K562 (cell line): Measurements from ENCODE around the gene GATA1. TPM values are rescaled to one million over a fixed set of nuclear protein-coding genes. Genes with fewer than 3 reads are reported as not detected.

ENCODE experiments used
- ATAC-seq: fragments of 200-7000 bp; cut with Tn5 transposase; 3 replicates; pipeline ENCODE4 v1.9.1; 2020; ENCODE audit warnings: moderate library complexity
- BruUV-seq: library from RNA; stranded (reverse); fragments of 400-500 nt; replicated peaks from 2 replicates; lab custom pipeline; 2021; lab: Mats Ljungman, UMichigan
- CTCF ChIA-PET: fragments of 300-600 bp; formaldehyde crosslinking; extraction: SDS; loops from one replicate; lab custom pipeline; 2021; ENCODE audit warnings: low intra/inter-chr PET ratio; lab: Yijun Ruan, JAX
- POLR2A ChIA-PET: fragments of 300-600, 350-650 bp; sonication (Branson Sonifier 250); formaldehyde crosslinking; extraction: SDS; loops from one replicate; lab custom pipeline; 2021; ENCODE audit warnings: antibody characterized with exemption, inconsistent platforms; lab: Yijun Ruan, JAX
- DNase-seq, 4 experiments: peaks; one replicate each; pipeline versions ENCODE4 v3.0.0 to v3.0.0-alpha.2; 2011 to 2018; ENCODE audit warnings: low spot score in 3 of 4, mixed read lengths in 3 of 4; ENCODE audit errors: extremely low read depth in 1 of 4
- FAIRE-seq: peaks from 2 replicates; lab custom pipeline; 2011; peaks lifted over from hg19 to GRCh38; lab: Jason Lieb, UNC
- H2AFZ ChIP-seq: 2 replicates; pipeline ENCODE4 v1.6.0; 2011; ENCODE audit warnings: low read depth, low read length, control low read depth, inconsistent platforms
- H3K27ac ChIP-seq: fragments of 200-600 bp; 3 replicates; pipeline ENCODE4 v1.8.0; 2011; ENCODE audit warnings: low read depth, mild to moderate bottlenecking, control low read depth, inconsistent platforms, low read length, moderate library complexity, mixed read lengths; ENCODE audit errors: extremely low read depth
- H3K27me3 ChIP-seq, 2 experiments: fragments of 300-600 bp in 1 of 2; 2 replicates in 1 of 2; 3 replicates in 1 of 2; pipeline versions ENCODE4 v1.6.0 to v1.8.0; 2011; ENCODE audit warnings: inconsistent platforms in 2 of 2, low read length in 2 of 2, mild to moderate bottlenecking in 1 of 2, mixed read lengths in 1 of 2, moderate library complexity in 1 of 2; ENCODE audit not compliant: control insufficient read depth in 2 of 2, insufficient read depth in 2 of 2
- H3K36me3 ChIP-seq: fragments of 300-600 bp; 3 replicates; pipeline ENCODE4 v1.8.0; 2011; ENCODE audit warnings: mild to moderate bottlenecking, low read length, inconsistent platforms; ENCODE audit not compliant: control insufficient read depth, insufficient read depth
- H3K4me1 ChIP-seq, 2 experiments: fragments of 200-600 bp in 1 of 2; replicated peaks in 1 of 2; 2 replicates in 1 of 2; 3 replicates in 1 of 2; pipeline versions ENCODE4 v1.5.1 to v1.8.0; 2011; ENCODE audit warnings: inconsistent platforms in 2 of 2, low read length in 2 of 2, mild to moderate bottlenecking in 1 of 2, mixed read lengths in 1 of 2, moderate library complexity in 1 of 2; ENCODE audit not compliant: control insufficient read depth in 2 of 2, insufficient read depth in 2 of 2
- H3K4me2 ChIP-seq: 2 replicates; pipeline ENCODE4 v1.6.1; 2011; ENCODE audit warnings: low read length, control low read depth, inconsistent platforms, mixed read lengths; ENCODE audit not compliant: insufficient read depth
- H3K4me3 ChIP-seq: fragments of 200-600 bp; sonication (generic), shearing (Covaris generic); 2 replicates; pipeline ENCODE4 v1.5.1; 2016; ENCODE audit warnings: control low read depth, inconsistent platforms
- H3K79me2 ChIP-seq: fragments of 200-600 bp; 3 replicates; pipeline ENCODE4 v1.8.0; 2011; ENCODE audit warnings: low read length, inconsistent platforms; ENCODE audit not compliant: control insufficient read depth, insufficient read depth
- H3K9ac ChIP-seq, 2 experiments: 2 replicates each; pipeline versions ENCODE4 v1.6.0 to v1.6.1; 2011; ENCODE audit warnings: low read depth in 2 of 2, low read length in 2 of 2, control low read depth in 1 of 2, inconsistent platforms in 1 of 2, mild to moderate bottlenecking in 1 of 2, mixed read lengths in 1 of 2; ENCODE audit not compliant: insufficient read depth in 1 of 2
- H3K9me1 ChIP-seq: one replicate; pipeline ENCODE4 v1.6.0; 2011; ENCODE audit warnings: inconsistent platforms, mild to moderate bottlenecking, low read length, moderate library complexity; ENCODE audit not compliant: control insufficient read depth, insufficient read depth
- H3K9me3 ChIP-seq: replicated peaks from 2 replicates; pipeline ENCODE4 v1.5.1; 2011; ENCODE audit warnings: low read depth, low read length, inconsistent platforms; ENCODE audit not compliant: control insufficient read depth, insufficient read depth
- H4K20me1 ChIP-seq: replicated peaks from 2 replicates; pipeline ENCODE4 v1.6.1; 2011; ENCODE audit warnings: low read length, inconsistent platforms, mixed read lengths; ENCODE audit not compliant: control insufficient read depth, insufficient read depth
- CHD4 ChIP-seq: fragments of 200-600 bp; sonication (generic); IDR thresholded peaks from 3 replicates; pipeline ENCODE4 v1.6.1; 2012; ENCODE audit warnings: low read depth, mild to moderate bottlenecking, mixed read lengths, low read length, inconsistent platforms; ENCODE audit not compliant: insufficient read depth, insufficient replicate concordance, poor library complexity, severe bottlenecking
- DMBX1 ChIP-seq: fragments of 250-450 bp; sonication (Bioruptor Pico); IDR thresholded peaks from 2 replicates; pipeline ENCODE4 v1.8.0; 2022; ENCODE audit warnings: inconsistent platforms, mild to moderate bottlenecking, moderate library complexity, borderline replicate concordance
- FOXK2 ChIP-seq, 2 experiments: fragments of 450-650 bp; IDR thresholded peaks in 1 of 2; conservative IDR thresholded peaks in 1 of 2; 2 replicates each; pipeline ENCODE4 v1.6.1; 2016; ENCODE audit warnings: low read depth in 2 of 2, mild to moderate bottlenecking in 1 of 2
- HDGF ChIP-seq: fragments of 450-650 bp; IDR thresholded peaks from 2 replicates; pipeline ENCODE4 v1.6.1; 2016
- HEY1 ChIP-seq: fragments of 250-450 bp; sonication (Bioruptor Pico); IDR thresholded peaks from 2 replicates; pipeline ENCODE4 v1.5.0; 2020; ENCODE audit warnings: mild to moderate bottlenecking, moderate library complexity, borderline replicate concordance
- KDM4B ChIP-seq, 2 experiments: fragments of 450-650 bp in 1 of 2; sonication (generic) in 1 of 2; IDR thresholded peaks; 2 replicates each; pipeline ENCODE4 v1.6.1; 2016 to 2017; ENCODE audit warnings: borderline replicate concordance in 2 of 2, antibody characterized with exemption in 1 of 2, low read depth in 1 of 2, mild to moderate bottlenecking in 1 of 2
- NEUROD1 ChIP-seq: fragments of 150-350 bp; IDR thresholded peaks from 2 replicates; pipeline ENCODE4 v1.6.1; 2014; ENCODE audit warnings: borderline replicate concordance, low read length, low read depth; ENCODE audit not compliant: partially characterized antibody
- NR2C1 ChIP-seq, 2 experiments: fragments of 450-650 bp; IDR thresholded peaks; 2 replicates each; pipeline ENCODE4 v1.6.1; 2017; ENCODE audit warnings: mild to moderate bottlenecking in 2 of 2, antibody characterized with exemption in 1 of 2, inconsistent platforms in 1 of 2, missing compliant biosample characterization in 1 of 2, missing genetic modification characterization in 1 of 2
- POLR2AphosphoS5 ChIP-seq: IDR thresholded peaks from 2 replicates; pipeline ENCODE4 v1.6.1; 2011; ENCODE audit warnings: mild to moderate bottlenecking, low read depth, low read length, moderate library complexity; ENCODE audit not compliant: control insufficient read depth, insufficient read depth
- PPARD ChIP-seq: fragments of 250-450 bp; sonication (Bioruptor Pico); IDR thresholded peaks from 2 replicates; pipeline ENCODE4 v1.8.0; 2022; ENCODE audit warnings: inconsistent platforms, mild to moderate bottlenecking, moderate library complexity
- PRMT5 ChIP-seq: sonication (generic); formaldehyde crosslinking; IDR thresholded peaks from 2 replicates; pipeline ENCODE4 v1.5.0; 2020; ENCODE audit warnings: missing genetic modification reagents
- PRPF4 ChIP-seq: fragments of 200-400 bp; formaldehyde crosslinking; IDR thresholded peaks from one replicate; pipeline ENCODE4 v1.6.1; 2017; ENCODE audit warnings: low read length, low read depth, mild to moderate bottlenecking; ENCODE audit not compliant: insufficient read depth, poor library complexity, severe bottlenecking
- PTTG1 ChIP-seq: fragments of 450-650 bp; IDR thresholded peaks from 2 replicates; pipeline ENCODE4 v1.6.1; 2016; ENCODE audit warnings: low read depth, mild to moderate bottlenecking, missing genetic modification characterization, missing compliant biosample characterization
- SETDB1 ChIP-seq: IDR thresholded peaks from one replicate; pipeline ENCODE4 v1.6.1; 2012; ENCODE audit warnings: low read length, control low read depth, inconsistent platforms
- TCF3 ChIP-seq: sonication (generic); formaldehyde crosslinking; IDR thresholded peaks from 2 replicates; pipeline ENCODE4 v1.4.0; 2020; ENCODE audit warnings: mild to moderate bottlenecking, missing genetic modification reagents
- ZFP36 ChIP-seq: fragments of 150-350 bp; IDR thresholded peaks from 2 replicates; pipeline ENCODE4 v1.6.1; 2018; ENCODE audit warnings: low read length, low read depth; ENCODE audit not compliant: partially characterized antibody
- ZKSCAN1 ChIP-seq: fragments of 150-350 bp; IDR thresholded peaks from 2 replicates; pipeline ENCODE4 v1.6.1; 2016; ENCODE audit warnings: low read depth, low read length
- ZNF24 ChIP-seq: fragments of 450-650 bp; IDR thresholded peaks from 2 replicates; pipeline ENCODE4 v1.6.1; 2016
- ZNF830 ChIP-seq: fragments of 250-450 bp; sonication (Bioruptor Pico); IDR thresholded peaks from 2 replicates; pipeline ENCODE4 v1.5.0; 2021; ENCODE audit warnings: mild to moderate bottlenecking
- WGBS: fragments of 100-300 bp; shearing (Covaris generic); methylation state at CpG from one replicate; pipeline ENCODE4 v1.1.6; 2016; ENCODE audit warnings: low coverage, mixed read lengths; ENCODE audit not compliant: insufficient coverage; ENCODE audit errors: missing lambda C conversion rate; 5-methylcytosine and 5-hydroxymethylcytosine counted together
- in situ Hi-C: fragments of 300-500 bp; cut with MboI; formaldehyde crosslinking; loops from 4 replicates; pipeline ENCODE4 v1.15.0; 2018; ENCODE audit warnings: inconsistent platforms, mixed read lengths
- intact Hi-C: fragments of 100-400 bp; cut with micrococcal nuclease; formaldehyde crosslinking; loops from 2 replicates; pipeline ENCODE4 v1.14.2; 2022
- polyA plus RNA-seq, 8 experiments: library from polyadenylated mRNA; depleted of rRNA in 4 of 8; stranded (reverse) in 5 of 8; unstranded in 3 of 8; fragments of >200 nt; fragmentation: Nextera tagmentation in 2 of 8; fragmentation: Illumina TruSeq in 1 of 8; extraction: Ambion mirVana in 2 of 8; extraction: Trizol in 1 of 8; gene quantifications; 2 replicates each; pipeline versions ENCODE4 v1.2.1 to v1.2.3, GENCODE V29; 2011 to 2014; ENCODE audit warnings: inconsistent platforms in 1 of 8, missing spikeins in 1 of 8
- total RNA-seq, 7 experiments: library from RNA; depleted of rRNA in 6 of 7; stranded (reverse); fragments of >200 nt in 6 of 7; fragmentation: Illumina TruSeq in 2 of 7; extraction: Trizol in 2 of 7; gene quantifications; 2 replicates each; pipeline versions ENCODE4 v1.2.1 to v1.2.3, GENCODE V29; 2011 to 2021; ENCODE audit warnings: low replicate concordance in 1 of 7
- TF ChIP-seq, protein P1 (sequence below): sonication (generic); formaldehyde crosslinking; IDR thresholded peaks from 2 replicates; pipeline ENCODE4 v1.8.1; 2023; ENCODE audit warnings: mild to moderate bottlenecking, missing genetic modification reagents

The GATA1 gene
- total and polyA plus RNA-seq, 9 of the 15 experiments (the other 6 are each of a cell fraction or from before 2014, with no cell fraction given), result 11.9 to 291 (median 116) TPM

DNA sequence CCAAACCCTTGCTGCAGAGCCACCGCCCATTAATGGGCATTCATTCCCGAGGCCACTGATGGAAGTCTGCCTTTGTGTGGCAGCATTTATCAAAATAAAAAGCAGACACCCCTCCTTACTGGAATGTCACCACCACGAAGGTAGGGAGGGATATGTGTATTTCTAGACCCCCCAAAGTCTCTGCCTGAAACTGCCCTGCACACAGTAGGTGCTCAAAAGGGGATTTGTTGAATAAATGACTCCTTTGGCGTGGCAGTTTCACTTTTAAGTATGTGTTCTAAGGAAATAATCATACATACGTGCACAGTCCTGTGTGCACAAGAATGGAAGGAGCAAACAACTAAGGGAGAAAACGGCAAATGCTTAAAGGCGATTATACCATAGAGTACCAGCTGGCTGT, 48.5 kb upstream of the GATA1 start:
- Histone ChIP-seq H3K9me3 (no peaks in the 10 kb centered on the region), H3K4me3 (peak overlapping the region; percentile 58), H2AFZ (peak overlapping the region; percentile 85), H3K9ac (peak overlapping the region; percentile 82 to 90; a peak in 3 of 4 replicates), H3K27me3 (no peaks in the 10 kb centered on the region), H4K20me1 (no peaks in the 10 kb centered on the region), H3K4me1 (peaks cover 7 to 19% of the 10 kb centered on the region in 2 experiments; a peak in 4 of 5 replicates), H3K79me2 (peaks cover 19% of the 10 kb centered on the region), H3K9me1 (no peaks in the 10 kb centered on the region), H3K4me2 (peak overlapping the region; percentile 95), H3K36me3 (no peaks in the 10 kb centered on the region), H3K27ac (peak overlapping the region; percentile 89)
- DNase-seq (peak in 1 of 4 experiments; percentile 19), ATAC-seq (no peak), FAIRE-seq (no peak)
- TF ChIP-seq CHD4 (no peak), PRPF4 (no peak), DMBX1 (no peak), KDM4B (IDR thresholded peaks at IDR 0.05; ENCODE audit: borderline replicate concordance in 2 of 2, low read depth in 1 of 2) (no peak), ZNF830 (CRISPR knock-in tag) (no peak), HEY1 (no peak), TCF3 (CRISPR knock-in tag) (no peak), SETDB1 (no peak), FOXK2 (conservative IDR thresholded peaks at IDR 0.05 in 1 of 2, IDR thresholded peaks at IDR 0.05 in 1 of 2; ENCODE audit: low read depth in 2 of 2) (no peak), ZKSCAN1 (peak; percentile 92), POLR2AphosphoS5 (no peak), PTTG1 (tag) (no peak), ZNF24 (0 out of 2 replicates have a peak, but pooled peaks have one; percentile 4), NR2C1 (IDR thresholded peaks at IDR 0.05) (no peak), NR2C1 (tag; IDR thresholded peaks at IDR 0.05) (no peak), NEUROD1 (no peak), HDGF (0 out of 2 replicates have a peak, but pooled peaks have one; percentile 13), PPARD (CRISPR knock-in tag) (no peak), PRMT5 (CRISPR knock-in tag) (no peak), ZFP36 (no peak)
- TF ChIP-seq, protein P1, sequence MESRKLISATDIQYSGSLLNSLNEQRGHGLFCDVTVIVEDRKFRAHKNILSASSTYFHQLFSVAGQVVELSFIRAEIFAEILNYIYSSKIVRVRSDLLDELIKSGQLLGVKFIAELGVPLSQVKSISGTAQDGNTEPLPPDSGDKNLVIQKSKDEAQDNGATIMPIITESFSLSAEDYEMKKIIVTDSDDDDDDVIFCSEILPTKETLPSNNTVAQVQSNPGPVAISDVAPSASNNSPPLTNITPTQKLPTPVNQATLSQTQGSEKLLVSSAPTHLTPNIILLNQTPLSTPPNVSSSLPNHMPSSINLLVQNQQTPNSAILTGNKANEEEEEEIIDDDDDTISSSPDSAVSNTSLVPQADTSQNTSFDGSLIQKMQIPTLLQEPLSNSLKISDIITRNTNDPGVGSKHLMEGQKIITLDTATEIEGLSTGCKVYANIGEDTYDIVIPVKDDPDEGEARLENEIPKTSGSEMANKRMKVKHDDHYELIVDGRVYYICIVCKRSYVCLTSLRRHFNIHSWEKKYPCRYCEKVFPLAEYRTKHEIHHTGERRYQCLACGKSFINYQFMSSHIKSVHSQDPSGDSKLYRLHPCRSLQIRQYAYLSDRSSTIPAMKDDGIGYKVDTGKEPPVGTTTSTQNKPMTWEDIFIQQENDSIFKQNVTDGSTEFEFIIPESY (CRISPR knock-in tag), result no peak
- CTCF ChIA-PET, result no interaction called here
- 26% methylated on average over 7 of the region's 7 CpGs for WGBS
- in situ Hi-C loops, result no loop called here
- POLR2A ChIA-PET, result interaction anchor here (0.5 to 1.4 kb wide), 4 partner anchors 14 to 302 kb away, joined by 3 to 5 read pairs (median 3); partner anchors contain the start of gene HDAC6
- intact Hi-C loops, result loop anchor here (2.0 to 5.0 kb wide), 2 partner anchors 36 to 57 kb away; no protein-coding TSS in a partner anchor
- BruUV-seq, result no TSS peak
